A673 (cell line): ENCODE measurements around the gene NTNG1.

Experiments used
- CTCF ChIP-seq: fragments of 300-800, 200-600 bp; sonication (generic); conservative IDR thresholded peaks from 2 replicates; pipeline ENCODE4 v1.5.1; 2017; ENCODE audit warnings: low read depth, mild to moderate bottlenecking, antibody characterized with exemption, low read length, moderate library complexity, mixed read lengths
- EZH2 ChIP-seq: fragments of 200-600 bp; sonication (generic); IDR thresholded peaks from 2 replicates; pipeline ENCODE4 v1.6.1; 2017; ENCODE audit warnings: borderline replicate concordance, low read depth, mild to moderate bottlenecking, mixed read lengths, antibody characterized with exemption, low read length; ENCODE audit not compliant: poor library complexity, severe bottlenecking

GRCh38 chr1:107294686-107295085 is 153.8 kb downstream of the NTNG1 start:
- no peak for TF ChIP-seq CTCF
- TF ChIP-seq EZH2 = no peak
